Neural cell (in vitro differentiated cells): Measurements from ENCODE around the gene OR2F1. TPM values are rescaled to one million over a fixed set of nuclear protein-coding genes. Genes with fewer than 3 reads are reported as not detected.

Experiments
- H2AFZ ChIP-seq: fragments of 200-600, 300-800 bp; sonication (generic), shearing (Covaris generic); 2 replicates; pipeline ENCODE4 v1.6.0; 2014; ENCODE audit warnings: low read depth, mild to moderate bottlenecking, antibody characterized with exemption, low read length, moderate library complexity
- H3F3A ChIP-seq: fragments of 200-600 bp; shearing (Covaris generic); 2 replicates; pipeline ENCODE4 v1.6.1; 2016; ENCODE audit warnings: mild to moderate bottlenecking, moderate library complexity, mixed read lengths, antibody characterized with exemption, low read length; ENCODE audit not compliant: insufficient read depth, poor library complexity, severe bottlenecking
- H3K27ac ChIP-seq: fragments of 200-600, 300-800 bp; sonication (generic), shearing (Covaris generic); 2 replicates; pipeline ENCODE4 v1.5.1; 2014; ENCODE audit warnings: mild to moderate bottlenecking, low read length, moderate library complexity
- H3K27me3 ChIP-seq: fragments of 300-800, 200-600 bp; sonication (generic), shearing (Covaris generic); 2 replicates; pipeline ENCODE4 v1.6.0; 2014; ENCODE audit warnings: mild to moderate bottlenecking, low read depth, low read length, moderate library complexity; ENCODE audit not compliant: insufficient read depth
- H3K36me3 ChIP-seq: fragments of 300-800, 200-600 bp; sonication (generic), shearing (Covaris generic); 2 replicates; pipeline ENCODE4 v1.5.1; 2014; ENCODE audit warnings: mild to moderate bottlenecking, antibody characterized with exemption, low read length, moderate library complexity; ENCODE audit not compliant: insufficient read depth
- H3K4me2 ChIP-seq: fragments of 300-800, 200-600 bp; sonication (generic), shearing (Covaris generic); 2 replicates; pipeline ENCODE4 v1.6.0; 2014; ENCODE audit warnings: mild to moderate bottlenecking, low read length
- H3K4me3 ChIP-seq: fragments of 300-800, 200-600 bp; sonication (generic), shearing (Covaris generic); 2 replicates; pipeline ENCODE4 v1.5.1; 2014; ENCODE audit warnings: mild to moderate bottlenecking, low read length, moderate library complexity
- H3K79me2 ChIP-seq: fragments of 200-600 bp; shearing (Covaris generic); replicated peaks from 2 replicates; pipeline ENCODE4 v1.6.0; 2014; ENCODE audit warnings: mild to moderate bottlenecking, low read length, moderate library complexity; ENCODE audit not compliant: insufficient read depth
- H3K9ac ChIP-seq: fragments of 300-800, 200-600 bp; sonication (generic), shearing (Covaris generic); 2 replicates; pipeline ENCODE4 v1.6.1; 2016; ENCODE audit warnings: mild to moderate bottlenecking, low read length, mixed read lengths
- H3K9me2 ChIP-seq: fragments of 200-600 bp; shearing (Covaris generic); 2 replicates; pipeline ENCODE4 v1.6.1; 2016; ENCODE audit warnings: mild to moderate bottlenecking, low read length, mixed read lengths; ENCODE audit not compliant: insufficient read depth
- H3K9me3 ChIP-seq: fragments of 200-600, 300-800 bp; sonication (generic), shearing (Covaris generic); 2 replicates; pipeline ENCODE4 v1.6.1; 2016; ENCODE audit warnings: mild to moderate bottlenecking, mixed run types, low read length, moderate library complexity, mixed read lengths
- H4K20me1 ChIP-seq: fragments of 200-600 bp; shearing (Covaris generic); 2 replicates; pipeline ENCODE4 v1.6.1; 2016; ENCODE audit warnings: mild to moderate bottlenecking, mixed run types; ENCODE audit not compliant: insufficient read depth
- CTCF ChIP-seq: fragments of 450-650 bp; IDR thresholded peaks from 2 replicates; pipeline ENCODE4 v1.5.1; 2014; ENCODE audit warnings: antibody characterized with exemption, mild to moderate bottlenecking, moderate library complexity; ENCODE audit not compliant: poor library complexity, severe bottlenecking
- EP300 ChIP-seq: fragments of 450-650 bp; conservative IDR thresholded peaks from 2 replicates; pipeline ENCODE4 v1.6.1; 2014; ENCODE audit warnings: antibody characterized with exemption, mild to moderate bottlenecking, moderate library complexity; ENCODE audit not compliant: poor library complexity, severe bottlenecking
- EZH2 ChIP-seq: fragments of 200-600, 300-800 bp; shearing (Covaris generic), sonication (generic); IDR thresholded peaks from 2 replicates; pipeline ENCODE4 v1.6.1; 2014; ENCODE audit warnings: antibody characterized with exemption, low read length, borderline replicate concordance, mild to moderate bottlenecking; ENCODE audit not compliant: insufficient read depth, poor library complexity, severe bottlenecking
- MXI1 ChIP-seq: fragments of 450-650 bp; conservative IDR thresholded peaks from 2 replicates; pipeline ENCODE4 v1.6.1; 2014; ENCODE audit warnings: antibody characterized with exemption, mild to moderate bottlenecking; ENCODE audit not compliant: poor library complexity, severe bottlenecking
- POLR2AphosphoS5 ChIP-seq: IDR thresholded peaks from 2 replicates; pipeline ENCODE4 v1.6.1; 2012
- RAD21 ChIP-seq: fragments of 450-650 bp; conservative IDR thresholded peaks from 2 replicates; pipeline ENCODE4 v1.6.1; 2014; ENCODE audit warnings: antibody characterized with exemption, mild to moderate bottlenecking, moderate library complexity
- REST ChIP-seq: IDR thresholded peaks from 2 replicates; pipeline ENCODE4 v1.6.1; 2012; ENCODE audit warnings: borderline replicate concordance
- SMC3 ChIP-seq: fragments of 450-650 bp; conservative IDR thresholded peaks from 2 replicates; pipeline ENCODE4 v1.6.1; 2014; ENCODE audit warnings: antibody characterized with exemption, mild to moderate bottlenecking, moderate library complexity; ENCODE audit not compliant: poor library complexity
- TAF1 ChIP-seq: IDR thresholded peaks from 2 replicates; pipeline ENCODE4 v1.6.1; 2012; ENCODE audit warnings: low read depth
- polyA plus RNA-seq: library from polyadenylated mRNA; depleted of rRNA; stranded (reverse); fragments of >200 nt; gene quantifications from 2 replicates; pipeline ENCODE4 v1.2.3, GENCODE V29; 2014

OR2F1 gene
- polyA plus RNA-seq, 1 donor from 2014 or later = not detected

GRCh38 chr7:143958781-143959180 lies 4.1 kb downstream of the OR2F1 start:
- Histone ChIP-seq H3K27ac (no peak overlapping the region), H3K4me2 (no peak overlapping the region), H3K9me3 (no peaks in the 10 kb centered on the region), H3K9ac (no peak overlapping the region), H3K79me2 (no peaks in the 10 kb centered on the region), H3F3A (no peaks in the 10 kb centered on the region), H4K20me1 (no peaks in the 10 kb centered on the region), H3K9me2 (no peaks in the 10 kb centered on the region), H2AFZ (no peak overlapping the region), H3K4me3 (no peak overlapping the region), H3K36me3 (no peaks in the 10 kb centered on the region), H3K27me3 (no peaks in the 10 kb centered on the region)
- TF ChIP-seq TAF1 = no peak
- TF ChIP-seq POLR2AphosphoS5 = no peak
- no peak for TF ChIP-seq EZH2
- TF ChIP-seq RAD21 = no peak
- no peak for TF ChIP-seq CTCF
- TF ChIP-seq MXI1 = no peak
- TF ChIP-seq SMC3 = no peak
- no peak for TF ChIP-seq EP300
- no peak for TF ChIP-seq REST

- no peak for TF ChIP-seq EZH2
- no peak for TF ChIP-seq SMC3
- TF ChIP-seq MXI1 = no peak
- TF ChIP-seq RAD21 = no peak
- TF ChIP-seq EP300 = no peak
- no peak for TF ChIP-seq REST
- TF ChIP-seq TAF1 = no peak
- TF ChIP-seq POLR2AphosphoS5 = no peak
- no peak for TF ChIP-seq CTCF
- Histone ChIP-seq H3K27me3 (no peaks in the 10 kb centered on the region), H2AFZ (no peak overlapping the region), H3K27ac (no peak overlapping the region), H3K4me3 (no peak overlapping the region), H3K36me3 (no peaks in the 10 kb centered on the region), H4K20me1 (no peaks in the 10 kb centered on the region), H3K9ac (no peak overlapping the region), H3K9me3 (no peaks in the 10 kb centered on the region), H3K79me2 (no peaks in the 10 kb centered on the region), H3K4me2 (no peak overlapping the region), H3F3A (no peaks in the 10 kb centered on the region), H3K9me2 (no peaks in the 10 kb centered on the region)
Observed at GRCh38 chr7:143960813-143961610, 6.4 kb downstream of the OR2F1 start.
